ENCODE results near the gene TOX3. TPM values are rescaled to one million over a fixed set of nuclear protein-coding genes. Genes with fewer than 3 reads are reported as not detected.

The TOX3 gene
- total and polyA plus RNA-seq, 4 donors: 1.3 to 3.5 (median 2.4) TPM

- Histone ChIP-seq H3K27me3 (ENCODE audit: control insufficient read depth in 4 of 4, insufficient read depth in 4 of 4, low read length in 3 of 4) (no peaks in the 10 kb centered on the region), H3K36me3 (ENCODE audit: control insufficient read depth in 4 of 4, insufficient read depth in 3 of 4, low read depth in 1 of 4, low read length in 3 of 4) (no peaks in the 10 kb centered on the region), H3K4me1 (ENCODE audit: control insufficient read depth in 4 of 4, insufficient read depth in 4 of 4, low read length in 3 of 4) (peaks cover 3 to 10% (median 8%) of the 10 kb centered on the region in 4 donors), H3K9ac (ENCODE audit: low read depth in 1 of 2, low read length in 2 of 2) (no peak overlapping the region), H3K27ac (ENCODE audit: low read depth in 1 of 2, low read length in 2 of 2) (no peak overlapping the region), H3K9me3 (ENCODE audit: control insufficient read depth in 4 of 4, low read length in 3 of 4) (no peaks in the 10 kb centered on the region), H3K4me3 (ENCODE audit: low read depth in 1 of 3, low read length in 3 of 3) (no peak overlapping the region)
- WGBS: 78% methylated on average over 4 of the region's 4 CpGs
- no peak for TF ChIP-seq MAX (IDR thresholded peaks at IDR 0.05)
- TF ChIP-seq YY1 (IDR thresholded peaks at IDR 0.05): no peak
- TF ChIP-seq ATF3 (IDR thresholded peaks at IDR 0.05): no peak
- TF ChIP-seq FOXA1 (IDR thresholded peaks at IDR 0.05): no peak
- no peak for DNase-seq (ENCODE audit: low spot score)
Observed at GRCh38 chr16:52501746-52502145, 45.2 kb downstream of the TOX3 start.

GRCh38 chr16:52500963-52501362 is 46.0 kb downstream of the TOX3 start:
- TF ChIP-seq NR2F2 (IDR thresholded peaks at IDR 0.05) (no peak), TAF1 (conservative IDR thresholded peaks at IDR 0.05) (no peak), HNF4A (conservative IDR thresholded peaks at IDR 0.05) (no peak), RAD21 (IDR thresholded peaks at IDR 0.05) (no peak), YY1 (IDR thresholded peaks at IDR 0.05) (no peak), SP1 (IDR thresholded peaks at IDR 0.05) (no peak), GABPA (IDR thresholded peaks at IDR 0.05 in 1 of 2, conservative IDR thresholded peaks at IDR 0.05 in 1 of 2) (no peak), JUND (IDR thresholded peaks at IDR 0.05) (no peak), FOXA1 (IDR thresholded peaks at IDR 0.05) (no peak), HNF4G (IDR thresholded peaks at IDR 0.05) (no peak), FOXA2 (IDR thresholded peaks at IDR 0.05) (no peak), ZBTB33 (IDR thresholded peaks at IDR 0.05) (no peak), ATF3 (IDR thresholded peaks at IDR 0.05) (no peak), MAX (IDR thresholded peaks at IDR 0.05) (no peak)
- TF ChIP-seq, protein P1, sequence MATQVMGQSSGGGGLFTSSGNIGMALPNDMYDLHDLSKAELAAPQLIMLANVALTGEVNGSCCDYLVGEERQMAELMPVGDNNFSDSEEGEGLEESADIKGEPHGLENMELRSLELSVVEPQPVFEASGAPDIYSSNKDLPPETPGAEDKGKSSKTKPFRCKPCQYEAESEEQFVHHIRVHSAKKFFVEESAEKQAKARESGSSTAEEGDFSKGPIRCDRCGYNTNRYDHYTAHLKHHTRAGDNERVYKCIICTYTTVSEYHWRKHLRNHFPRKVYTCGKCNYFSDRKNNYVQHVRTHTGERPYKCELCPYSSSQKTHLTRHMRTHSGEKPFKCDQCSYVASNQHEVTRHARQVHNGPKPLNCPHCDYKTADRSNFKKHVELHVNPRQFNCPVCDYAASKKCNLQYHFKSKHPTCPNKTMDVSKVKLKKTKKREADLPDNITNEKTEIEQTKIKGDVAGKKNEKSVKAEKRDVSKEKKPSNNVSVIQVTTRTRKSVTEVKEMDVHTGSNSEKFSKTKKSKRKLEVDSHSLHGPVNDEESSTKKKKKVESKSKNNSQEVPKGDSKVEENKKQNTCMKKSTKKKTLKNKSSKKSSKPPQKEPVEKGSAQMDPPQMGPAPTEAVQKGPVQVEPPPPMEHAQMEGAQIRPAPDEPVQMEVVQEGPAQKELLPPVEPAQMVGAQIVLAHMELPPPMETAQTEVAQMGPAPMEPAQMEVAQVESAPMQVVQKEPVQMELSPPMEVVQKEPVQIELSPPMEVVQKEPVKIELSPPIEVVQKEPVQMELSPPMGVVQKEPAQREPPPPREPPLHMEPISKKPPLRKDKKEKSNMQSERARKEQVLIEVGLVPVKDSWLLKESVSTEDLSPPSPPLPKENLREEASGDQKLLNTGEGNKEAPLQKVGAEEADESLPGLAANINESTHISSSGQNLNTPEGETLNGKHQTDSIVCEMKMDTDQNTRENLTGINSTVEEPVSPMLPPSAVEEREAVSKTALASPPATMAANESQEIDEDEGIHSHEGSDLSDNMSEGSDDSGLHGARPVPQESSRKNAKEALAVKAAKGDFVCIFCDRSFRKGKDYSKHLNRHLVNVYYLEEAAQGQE (IDR thresholded peaks at IDR 0.05): no peak
- TF ChIP-seq, protein P2, sequence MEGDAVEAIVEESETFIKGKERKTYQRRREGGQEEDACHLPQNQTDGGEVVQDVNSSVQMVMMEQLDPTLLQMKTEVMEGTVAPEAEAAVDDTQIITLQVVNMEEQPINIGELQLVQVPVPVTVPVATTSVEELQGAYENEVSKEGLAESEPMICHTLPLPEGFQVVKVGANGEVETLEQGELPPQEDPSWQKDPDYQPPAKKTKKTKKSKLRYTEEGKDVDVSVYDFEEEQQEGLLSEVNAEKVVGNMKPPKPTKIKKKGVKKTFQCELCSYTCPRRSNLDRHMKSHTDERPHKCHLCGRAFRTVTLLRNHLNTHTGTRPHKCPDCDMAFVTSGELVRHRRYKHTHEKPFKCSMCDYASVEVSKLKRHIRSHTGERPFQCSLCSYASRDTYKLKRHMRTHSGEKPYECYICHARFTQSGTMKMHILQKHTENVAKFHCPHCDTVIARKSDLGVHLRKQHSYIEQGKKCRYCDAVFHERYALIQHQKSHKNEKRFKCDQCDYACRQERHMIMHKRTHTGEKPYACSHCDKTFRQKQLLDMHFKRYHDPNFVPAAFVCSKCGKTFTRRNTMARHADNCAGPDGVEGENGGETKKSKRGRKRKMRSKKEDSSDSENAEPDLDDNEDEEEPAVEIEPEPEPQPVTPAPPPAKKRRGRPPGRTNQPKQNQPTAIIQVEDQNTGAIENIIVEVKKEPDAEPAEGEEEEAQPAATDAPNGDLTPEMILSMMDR (IDR thresholded peaks at IDR 0.05; ENCODE audit: low read depth, low read length, missing input control): no peak
- H3K36me3 ChIP-seq (ENCODE audit: control insufficient read depth in 4 of 4, insufficient read depth in 3 of 4, low read depth in 1 of 4, low read length in 3 of 4): no peaks in the 10 kb centered on the region
- no peak overlapping the region for H3K9ac ChIP-seq (ENCODE audit: low read depth in 1 of 2, low read length in 2 of 2)
- H3K4me3 ChIP-seq (ENCODE audit: low read depth in 1 of 3, low read length in 3 of 3): no peak overlapping the region
- H3K27ac ChIP-seq (ENCODE audit: low read depth in 1 of 2, low read length in 2 of 2): no peak overlapping the region
- DNase-seq (ENCODE audit: low spot score): no peak
- no peaks in the 10 kb centered on the region for H3K27me3 ChIP-seq (ENCODE audit: control insufficient read depth in 4 of 4, insufficient read depth in 4 of 4, low read length in 3 of 4)
- H3K4me1 ChIP-seq (ENCODE audit: control insufficient read depth in 4 of 4, insufficient read depth in 4 of 4, low read length in 3 of 4): peaks cover 3 to 15% (median 14%) of the 10 kb centered on the region in 4 donors
- no peaks in the 10 kb centered on the region for H3K9me3 ChIP-seq (ENCODE audit: control insufficient read depth in 4 of 4, low read length in 3 of 4)

Measured in liver (tissue), 9 donors.